Measurements from ENCODE around the gene KCNJ5.

- TF ChIP-seq PATZ1 (CRISPR knock-in tag; IDR thresholded peaks at IDR 0.05; ENCODE audit: borderline replicate concordance) (no peak), RARB (CRISPR knock-in tag; IDR thresholded peaks at IDR 0.05) (no peak), CSRNP3 (CRISPR knock-in tag; IDR thresholded peaks at IDR 0.05) (no peak), BACH2 (CRISPR knock-in tag; IDR thresholded peaks at IDR 0.05; ENCODE audit: borderline replicate concordance) (no peak), ZNF8 (CRISPR knock-in tag; IDR thresholded peaks at IDR 0.05) (no peak), ZNF70 (CRISPR knock-in tag; IDR thresholded peaks at IDR 0.05) (no peak), ZFP3 (CRISPR knock-in tag; IDR thresholded peaks at IDR 0.05) (no peak), ISL1 (CRISPR knock-in tag; IDR thresholded peaks at IDR 0.05) (no peak), ZFP30 (CRISPR knock-in tag; IDR thresholded peaks at IDR 0.05) (no peak), ESRRG (CRISPR knock-in tag; IDR thresholded peaks at IDR 0.05) (no peak), TOX (CRISPR knock-in tag; IDR thresholded peaks at IDR 0.05; ENCODE audit: borderline replicate concordance) (no peak), TSHZ2 (CRISPR knock-in tag; IDR thresholded peaks at IDR 0.05) (no peak), PPARA (CRISPR knock-in tag; IDR thresholded peaks at IDR 0.05; ENCODE audit: borderline replicate concordance) (no peak)
These were observed 34.8 kb downstream of the KCNJ5 start for GRCh38 chr11:128926000-128926399.
